Stimulated activated CD4-positive, alpha-beta T cell treated with anti-CD3 and anti-CD28 coated beads, Interleukin-1b, Interleukin-23, amount 100 ng/mL, for 4 hours (primary cell): Measurements from ENCODE around the gene RNF223.
"Not testable (repeated sequence)": the region's sequence is repeated elsewhere in the genome, so short reads cannot be mapped to it uniquely, and the experiment has no call there.

Experiments
- DNase-seq, 2 donors: peaks; one replicate each; pipeline ENCODE4 v3.0.0-alpha.2; 2020; ENCODE audit warnings: low read depth in 2 of 2

The RNF223 gene

DNA sequence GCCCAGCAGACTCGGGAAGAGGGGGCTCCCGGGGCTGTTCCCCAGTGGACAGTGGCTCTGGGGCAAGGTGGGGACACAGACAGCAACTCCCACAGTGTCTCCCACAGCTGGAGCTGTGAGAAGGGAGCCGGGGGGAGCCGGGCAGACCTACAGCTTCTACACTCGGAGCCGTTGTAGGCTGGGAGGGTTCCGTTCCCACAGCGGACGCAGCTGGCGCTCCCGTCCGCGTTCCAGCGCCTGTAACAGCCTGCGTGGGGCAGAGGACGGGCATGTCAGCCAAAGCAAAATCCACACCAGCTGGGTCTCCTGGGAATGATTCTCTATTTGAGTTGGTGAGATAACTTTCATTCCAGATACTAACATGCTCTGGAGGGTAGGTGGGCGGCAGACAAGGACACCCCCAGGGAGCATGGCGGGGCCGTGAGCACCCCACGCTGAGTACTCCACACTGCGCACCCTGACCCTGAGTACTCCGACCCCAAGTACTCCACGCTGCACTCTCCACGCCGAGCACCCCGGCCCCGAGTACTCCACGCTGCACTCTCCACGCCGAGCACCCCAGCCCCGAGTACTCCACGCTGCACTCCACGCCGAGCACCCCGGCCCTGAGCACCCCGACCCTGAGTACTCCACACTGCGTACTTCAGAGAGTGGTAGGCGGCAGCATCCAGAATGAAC is 13.4 kb upstream of the RNF223 start:
- no peak for DNase-seq

DNA sequence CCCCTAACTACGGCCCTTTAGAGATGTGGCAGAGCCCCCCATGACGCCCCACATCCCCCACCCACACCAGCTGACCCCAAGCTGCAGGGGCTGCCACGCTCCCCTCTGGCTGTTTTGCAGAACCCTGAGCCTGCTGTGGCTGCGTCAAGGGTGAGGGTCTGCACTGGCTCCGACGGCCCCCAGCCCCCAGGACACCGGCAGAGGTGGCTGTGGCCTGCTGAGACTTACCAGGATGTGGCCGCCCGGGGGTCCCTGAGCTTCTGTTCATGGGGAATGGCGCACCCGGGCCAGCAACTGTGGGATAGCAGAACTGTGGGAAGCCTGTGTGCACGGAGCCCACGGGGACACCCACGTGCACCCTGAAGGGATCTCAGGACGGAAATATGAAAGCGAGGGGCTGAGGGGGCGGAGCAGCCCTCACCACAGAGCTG is 12.8 kb upstream of the RNF223 start:
- DNase-seq = no peak

DNA sequence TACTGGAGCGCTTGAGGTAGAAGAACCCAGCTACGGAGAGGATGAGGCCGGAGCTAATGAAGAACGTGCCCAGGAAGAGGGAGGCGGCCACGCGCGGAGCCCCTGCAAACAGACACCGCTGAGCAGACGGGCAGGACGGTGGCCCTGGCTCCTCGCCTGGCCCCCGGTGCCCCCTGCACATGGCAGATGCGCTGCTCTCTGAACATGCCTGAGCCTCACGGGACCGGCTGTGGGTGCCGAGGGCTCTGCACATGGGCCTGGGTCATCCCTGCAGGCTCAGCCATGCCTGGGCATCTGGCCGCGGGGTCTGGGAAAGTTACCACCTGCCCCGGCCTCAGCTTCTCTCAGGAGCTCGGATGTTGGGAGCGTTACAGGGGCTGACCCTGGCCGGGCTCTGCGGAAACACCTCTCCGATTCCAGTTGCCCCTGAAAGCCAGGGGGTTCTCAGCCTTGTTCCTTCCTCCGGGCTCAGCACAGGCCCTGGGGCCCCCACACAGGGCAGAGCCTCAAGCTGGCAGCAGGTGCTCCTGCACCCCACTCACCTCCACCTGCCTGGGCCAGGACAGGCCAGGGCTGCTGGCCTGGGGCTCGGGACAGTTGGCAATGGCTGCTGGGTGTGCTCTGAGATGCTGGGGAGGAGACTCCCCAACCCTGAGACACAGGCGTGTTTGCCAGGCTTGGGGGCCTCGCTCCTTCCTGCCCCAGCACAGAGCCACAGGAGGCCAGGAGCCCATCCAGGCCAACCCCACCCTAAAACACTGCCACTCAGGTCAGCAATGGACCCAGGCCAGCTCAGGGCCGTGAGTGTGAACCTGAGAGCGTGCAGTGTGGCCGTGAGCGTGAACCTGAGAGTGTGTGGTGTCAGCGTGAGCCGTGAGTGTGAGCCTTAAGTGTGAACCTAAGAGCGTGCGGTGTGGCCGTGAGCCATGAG is 12.1 kb upstream of the RNF223 start:
- DNase-seq = no peak

DNA sequence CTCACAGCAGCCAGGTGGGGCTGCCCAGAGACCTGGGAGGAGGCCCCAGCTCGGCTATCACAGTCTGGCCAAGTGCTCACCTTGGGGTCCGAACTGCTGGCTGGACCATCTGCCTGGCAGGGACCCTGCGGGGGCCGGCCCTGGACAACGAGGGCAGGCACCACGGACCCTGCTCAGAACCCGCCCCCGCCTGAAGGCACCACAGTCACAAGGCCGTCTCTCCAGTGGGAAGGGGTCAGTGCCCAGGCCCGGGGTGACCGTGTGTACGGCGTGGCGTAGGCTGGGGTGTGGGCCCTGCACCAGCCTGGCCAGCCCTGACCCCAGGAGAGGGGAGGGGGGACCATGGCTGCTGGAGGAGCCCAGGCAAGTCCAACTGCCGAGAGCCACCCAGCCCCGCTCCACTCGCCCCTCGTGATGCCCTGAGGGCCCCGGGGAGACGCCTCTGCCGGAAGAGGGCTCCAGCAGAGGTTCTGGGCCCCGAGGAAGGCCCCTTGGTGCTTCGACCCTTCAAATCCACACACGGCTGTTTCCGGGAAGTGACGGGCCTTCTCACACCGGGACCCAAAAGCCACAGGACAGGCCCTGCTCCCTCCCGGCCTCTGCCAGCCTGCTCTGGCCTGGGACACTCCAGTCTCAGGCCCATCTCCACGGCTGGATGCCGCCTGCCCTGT is 11.2 kb upstream of the RNF223 start:
- no peak for DNase-seq

DNA sequence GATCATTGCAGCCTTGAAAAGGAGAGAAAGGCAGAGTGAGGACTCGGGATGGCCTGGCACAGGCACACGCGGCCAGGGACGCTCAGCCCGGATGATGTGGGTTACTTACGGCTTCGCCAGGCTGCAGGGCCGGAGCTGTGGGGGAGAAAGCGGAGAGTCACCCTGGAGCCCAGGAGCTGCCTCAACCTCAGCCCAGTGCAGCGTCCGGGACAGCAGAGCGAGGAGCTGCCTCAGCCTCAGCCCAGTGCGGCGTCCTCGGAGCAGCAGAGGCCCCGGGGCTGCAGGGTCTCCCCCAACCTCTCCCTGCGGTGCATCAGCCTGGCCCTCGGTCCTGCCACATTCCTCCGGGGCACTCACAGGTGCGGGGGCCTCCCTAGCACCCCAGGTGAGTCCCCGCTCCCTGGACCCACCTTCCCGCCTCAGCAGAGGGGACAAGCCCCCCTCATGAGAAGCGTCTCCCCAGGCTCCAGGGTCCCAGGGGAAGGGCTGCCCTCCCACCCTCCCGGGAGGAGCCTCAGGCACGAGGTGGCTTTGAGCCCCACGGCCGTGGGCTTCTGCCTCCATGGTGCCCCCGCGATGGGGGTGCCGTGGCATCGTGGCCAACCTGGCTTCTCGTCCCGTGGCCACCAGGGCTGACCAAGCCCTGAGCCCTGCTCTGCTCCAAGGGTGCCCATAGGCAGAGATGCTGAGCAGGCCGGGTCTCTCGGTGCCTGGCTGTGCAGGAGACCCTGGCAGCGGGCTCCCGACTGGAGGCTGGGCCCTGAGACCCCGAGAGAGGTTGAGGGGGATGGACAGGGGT is 10.5 kb upstream of the RNF223 start:
- no peak for DNase-seq

DNA sequence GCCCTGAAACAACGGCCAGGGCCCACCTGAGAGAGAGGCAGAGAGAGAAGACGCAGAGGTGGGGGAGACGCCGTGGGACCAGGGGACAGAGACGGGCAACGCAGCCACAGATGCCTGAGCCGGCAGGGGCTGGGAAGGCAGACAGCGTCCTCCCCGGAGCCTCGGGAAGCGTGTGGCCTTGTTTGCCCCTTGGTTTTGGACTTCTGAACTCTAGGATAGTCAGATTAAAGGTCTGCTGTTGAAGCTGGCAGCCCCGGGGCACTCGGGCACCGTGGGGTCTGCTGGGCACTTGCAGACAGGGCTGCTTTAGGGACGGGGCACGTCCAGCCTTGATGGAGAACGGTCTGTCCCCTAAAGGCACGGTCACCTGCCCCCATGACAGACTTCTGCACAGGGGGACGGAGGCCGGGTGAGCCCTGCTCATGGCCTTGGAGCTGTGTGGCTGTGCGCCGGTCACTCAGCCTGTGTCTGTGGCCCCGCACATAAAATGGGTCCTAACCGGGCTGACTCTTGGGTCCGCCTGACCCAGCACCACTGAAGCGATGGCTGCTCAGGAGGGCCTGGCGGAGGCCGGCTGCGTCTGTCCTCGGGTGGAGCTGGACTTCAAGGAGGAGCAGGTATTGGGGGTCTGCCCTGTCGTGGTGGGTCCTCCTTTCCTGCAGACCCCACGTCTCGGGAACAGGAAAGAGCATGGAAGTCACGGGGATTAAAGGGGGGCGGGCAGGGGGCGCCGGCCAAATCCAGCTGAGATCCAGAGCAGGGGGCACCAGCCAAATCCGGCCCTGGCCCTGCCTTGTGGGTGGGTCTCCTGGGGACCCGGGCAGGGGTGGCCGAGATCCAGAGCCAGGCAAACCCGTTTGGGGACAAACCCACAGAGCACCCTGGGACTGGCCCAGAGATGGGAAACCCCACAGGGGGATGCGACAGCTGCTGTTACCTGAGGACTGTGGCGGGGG is 9.6 kb upstream of the RNF223 start:
- no peak for DNase-seq

DNA sequence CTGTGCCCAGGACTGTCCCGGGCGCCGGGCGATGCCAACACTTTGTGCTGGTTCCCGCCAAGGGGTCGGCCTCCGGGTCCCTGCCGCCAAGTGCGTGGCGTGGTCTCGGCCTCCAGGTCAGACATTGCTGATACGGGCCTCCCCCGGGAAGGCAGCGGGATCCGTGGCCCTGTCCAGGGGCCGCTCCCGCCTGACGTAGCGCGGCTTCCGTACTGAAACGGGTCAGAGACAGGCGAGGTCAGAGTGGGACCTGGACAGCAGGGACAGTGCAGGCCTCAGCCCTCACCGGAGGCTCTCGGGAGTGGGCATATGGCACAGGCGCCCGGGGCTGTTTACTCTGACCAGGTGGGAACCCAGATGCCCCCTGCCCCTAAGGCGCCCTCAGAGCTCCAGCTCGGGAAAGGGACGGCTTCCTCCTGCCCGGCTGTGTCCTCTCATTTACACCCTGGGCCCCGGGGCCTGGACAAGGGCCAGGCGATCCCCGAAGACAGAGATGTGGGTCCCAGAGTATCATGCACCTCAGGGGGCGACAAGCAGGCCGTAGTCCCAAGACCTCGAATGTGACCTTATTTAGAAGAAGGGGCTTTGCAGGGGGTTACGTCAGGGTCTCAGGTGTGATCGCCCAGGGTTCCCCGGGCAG is 8.8 kb upstream of the RNF223 start:
- DNase-seq = no peak

DNA sequence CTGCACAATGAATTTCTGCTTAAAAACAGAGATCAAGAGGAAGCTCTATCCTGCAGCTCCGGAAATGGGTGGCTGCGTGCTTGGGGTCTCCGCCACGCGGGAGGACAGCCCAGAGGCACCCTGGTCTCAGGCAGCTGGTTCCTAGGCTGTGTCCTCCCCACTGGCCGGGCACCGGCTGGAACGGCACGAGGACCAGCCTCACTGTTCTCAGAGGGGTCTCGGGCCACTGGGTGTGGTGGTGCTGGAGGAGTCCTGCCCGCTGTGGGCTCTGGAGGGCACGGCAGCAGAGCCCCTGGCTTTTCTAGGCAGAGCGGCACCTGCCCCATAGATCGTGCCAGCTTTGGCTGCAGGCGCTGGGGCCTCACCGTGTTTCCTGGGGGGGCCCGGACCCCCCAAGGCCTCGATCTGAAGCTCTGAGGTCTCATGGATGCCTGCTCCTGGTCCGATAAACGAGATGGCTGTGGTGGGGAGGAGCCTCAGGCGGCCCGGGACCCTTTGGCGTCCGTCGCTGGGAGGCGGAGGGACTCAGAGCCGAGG is 8.2 kb upstream of the RNF223 start:
- DNase-seq = no peak

DNA sequence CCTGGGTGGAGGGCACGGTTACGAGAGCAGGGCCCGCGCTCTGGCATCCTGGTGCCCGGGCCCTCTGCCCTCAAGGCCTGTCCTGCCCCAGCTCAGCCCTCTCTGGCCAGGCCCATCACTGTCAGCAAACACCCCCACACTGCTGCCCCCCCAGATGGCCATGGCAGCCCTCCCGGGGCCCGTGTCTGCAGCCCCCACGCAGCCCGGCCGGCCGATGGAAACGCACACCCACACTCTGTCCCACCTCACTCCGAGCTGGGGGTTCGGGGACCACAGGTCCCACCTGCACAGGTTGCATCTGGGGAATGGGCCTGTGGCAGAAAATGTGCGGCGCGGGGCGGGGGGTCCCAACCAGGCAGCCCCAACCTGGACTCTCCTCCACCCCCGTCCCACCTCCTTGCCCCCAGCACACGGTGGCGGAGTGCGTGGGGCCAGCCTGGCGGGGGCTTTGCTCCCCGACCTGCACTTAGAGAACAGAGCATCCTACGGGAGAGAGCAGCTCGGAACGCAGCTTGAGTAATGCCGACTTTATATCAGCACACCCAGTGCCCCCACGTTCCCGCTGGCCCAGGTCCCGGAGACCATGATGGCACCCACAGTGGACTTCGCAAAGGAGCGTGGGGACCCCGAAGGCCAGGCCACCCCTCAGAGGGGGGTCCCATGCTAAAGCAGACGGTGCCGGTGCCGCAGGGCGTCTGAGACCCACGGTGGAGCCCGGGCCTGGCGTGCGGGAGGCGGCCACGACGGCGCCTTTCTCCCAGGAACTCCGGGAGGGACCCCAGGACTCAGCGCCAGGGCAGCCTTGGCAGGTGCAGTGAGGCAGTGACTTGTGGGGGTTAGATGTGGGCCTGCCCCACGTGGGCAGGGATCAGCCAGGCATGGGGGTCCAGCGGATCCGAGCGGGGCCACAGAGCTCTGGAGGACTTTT is 7.5 kb upstream of the RNF223 start:
- DNase-seq = no peak

DNA sequence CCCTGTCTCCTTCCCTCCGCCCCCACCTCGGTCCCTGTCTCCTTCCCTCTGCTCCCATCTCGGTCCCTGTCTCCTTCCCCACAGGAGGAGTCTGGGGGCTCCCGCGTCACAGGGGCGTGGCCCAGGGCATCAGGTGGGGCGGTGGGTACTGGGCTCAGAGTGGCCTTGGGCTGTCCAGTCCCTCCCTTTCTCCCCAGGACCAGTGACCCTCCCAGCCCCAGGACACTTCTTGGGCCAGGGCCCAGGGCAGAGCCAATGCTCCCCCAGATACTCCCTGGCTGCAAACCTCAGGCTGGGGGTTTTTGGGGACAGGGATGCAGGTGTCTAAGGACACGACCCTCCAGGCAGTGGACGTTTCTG is 6.8 kb upstream of the RNF223 start:
- DNase-seq = no peak

DNA sequence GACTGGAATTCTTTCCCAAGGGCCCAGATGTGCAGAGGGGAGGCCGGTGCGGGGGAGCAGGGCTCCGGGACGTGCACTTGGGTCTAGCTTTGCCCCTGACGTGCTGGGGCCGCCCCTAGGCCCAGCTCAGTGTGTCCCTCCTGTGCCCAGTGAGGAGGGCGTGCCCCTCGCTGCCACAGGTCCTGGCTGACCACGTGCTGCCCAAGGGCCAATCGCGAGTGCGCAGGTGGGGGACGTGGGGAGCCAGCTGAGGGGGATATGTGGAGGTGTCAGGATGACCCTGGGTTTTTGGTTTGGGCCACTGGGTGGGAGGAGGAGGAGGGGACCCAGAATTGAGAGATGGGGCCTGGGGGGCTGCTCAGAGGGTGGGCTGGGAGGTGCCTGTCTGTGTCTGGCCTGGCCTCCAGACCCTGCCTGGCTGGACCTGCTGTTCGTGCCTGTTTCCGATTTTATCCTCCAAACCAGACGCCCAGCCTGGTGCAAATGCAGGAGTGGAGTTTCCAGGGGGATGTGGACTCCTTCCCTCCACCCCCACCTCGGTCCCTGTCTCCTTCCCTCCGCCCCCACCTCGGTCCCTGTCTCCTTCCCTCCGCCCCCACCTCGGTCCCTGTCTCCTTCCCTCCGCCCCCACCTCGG is 6.1 kb upstream of the RNF223 start:
- DNase-seq = no peak

DNA sequence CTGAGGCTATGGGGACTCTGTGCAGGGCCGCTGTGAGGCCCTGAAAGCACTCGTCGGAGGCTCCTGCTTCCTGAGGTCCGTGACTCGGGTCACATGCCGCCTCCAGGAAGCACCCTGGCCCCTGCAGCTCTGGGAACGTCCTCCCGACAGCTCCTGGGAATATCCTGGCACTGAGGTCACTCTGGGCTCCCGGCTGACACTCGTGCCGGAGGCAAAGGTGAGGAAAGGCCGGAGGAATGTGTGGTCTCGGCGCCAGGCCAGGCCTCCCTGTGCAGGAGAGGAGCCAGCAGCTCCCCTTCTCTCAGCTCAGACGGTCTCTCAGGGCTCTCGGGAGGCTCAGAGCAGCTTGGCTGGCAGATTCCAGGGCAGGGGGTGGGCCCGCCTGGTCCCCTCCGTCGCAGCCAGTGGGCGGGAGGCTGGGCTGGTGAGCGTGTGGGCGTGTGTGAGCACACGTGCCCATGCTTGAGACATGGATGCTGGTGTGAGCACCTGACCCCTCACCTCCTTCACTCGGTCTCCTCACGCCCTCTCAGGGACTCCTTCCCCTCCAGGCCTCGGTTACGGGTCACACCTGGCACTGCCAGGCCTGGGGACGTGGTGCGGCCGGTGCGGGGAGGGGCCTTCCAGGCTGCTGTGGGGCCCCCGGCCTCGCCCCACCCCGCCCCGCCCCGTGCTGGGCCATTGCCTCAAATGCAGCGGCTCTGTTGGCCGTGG is 5.5 kb upstream of the RNF223 start:
- DNase-seq = no peak

DNA sequence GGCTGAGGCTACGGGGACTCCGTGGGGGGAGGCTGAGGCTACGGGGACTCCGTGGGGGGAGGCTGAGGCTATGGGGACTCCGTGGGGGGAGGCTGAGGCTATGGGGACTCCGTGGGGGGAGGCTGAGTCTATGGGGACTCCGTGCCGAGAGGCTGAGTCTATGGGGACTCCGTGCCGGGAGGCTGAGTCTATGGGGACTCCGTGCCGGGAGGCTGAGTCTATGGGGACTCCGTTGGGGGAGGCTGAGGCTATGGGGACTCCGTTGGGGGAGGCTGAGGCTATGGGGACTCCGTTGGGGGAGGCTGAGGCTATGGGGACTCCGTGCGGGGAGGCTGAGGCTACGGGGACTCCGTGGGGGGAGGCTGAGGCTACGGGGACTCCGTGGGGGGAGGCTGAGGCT is 3.3 kb upstream of the RNF223 start:
- DNase-seq = not testable (repeated sequence)

DNA sequence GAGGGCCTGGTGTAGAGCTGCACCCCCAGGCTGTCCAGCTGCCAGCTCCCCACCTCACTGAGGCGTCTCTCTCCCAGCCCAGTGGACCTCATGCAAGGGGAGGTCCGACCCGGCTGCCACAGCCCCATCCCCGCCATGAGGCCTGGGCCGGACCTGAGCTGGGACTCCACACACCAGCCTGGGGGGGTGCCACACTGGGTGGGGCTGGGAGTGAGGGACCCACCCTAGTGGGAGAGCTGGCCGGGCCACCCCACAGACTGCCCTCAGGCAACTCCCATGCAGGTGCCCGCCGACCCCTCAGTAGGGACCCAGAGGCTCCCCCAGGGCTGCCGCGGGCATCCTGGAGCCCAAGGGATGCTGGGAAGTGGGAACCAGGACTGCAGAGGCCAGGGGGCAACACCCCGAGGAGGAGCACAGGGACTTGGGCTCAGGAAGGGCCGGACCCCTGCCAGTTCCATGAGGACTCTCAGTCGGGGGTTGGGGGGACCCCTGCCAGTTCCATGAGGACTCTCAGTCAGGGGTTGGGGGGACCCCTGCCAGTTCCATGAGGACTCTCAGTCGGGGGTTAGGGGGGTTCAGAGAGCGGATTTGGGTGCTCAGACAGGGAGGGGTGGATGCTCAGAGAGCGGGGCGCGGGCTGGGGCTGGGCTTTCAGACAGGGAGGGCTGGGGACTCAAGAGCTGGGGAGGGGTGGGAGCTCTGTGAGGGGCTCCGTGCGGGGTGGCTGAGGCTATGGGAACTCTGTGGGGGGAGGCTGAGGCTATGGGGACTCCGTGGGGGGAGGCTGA is 1.2 kb upstream of the RNF223 start:
- no peak for DNase-seq

DNA sequence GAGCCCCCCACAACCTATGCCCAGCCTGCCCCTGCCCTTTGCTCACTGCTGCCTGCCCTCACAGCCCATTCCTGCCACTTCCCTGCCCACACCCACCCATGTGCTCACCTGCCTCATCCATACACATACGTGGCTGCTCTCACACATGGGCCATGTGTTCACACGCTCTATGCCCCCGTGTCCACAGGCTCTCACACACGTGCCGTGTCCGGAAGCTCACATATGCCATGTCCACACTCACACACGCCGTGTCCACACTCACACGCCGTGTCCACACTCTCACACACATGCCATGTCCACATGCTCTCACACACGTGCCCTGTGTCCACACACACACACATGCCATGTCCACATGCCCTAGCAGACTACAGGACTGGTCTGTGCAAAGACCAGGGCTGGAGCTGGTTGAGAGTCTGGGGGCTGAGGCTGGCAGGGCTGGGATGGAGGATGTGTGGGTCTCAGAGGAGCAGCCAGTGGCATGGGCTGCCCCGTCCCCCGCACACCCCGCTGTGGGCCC is 583 bp upstream of the RNF223 start:
- no peak for DNase-seq

DNA sequence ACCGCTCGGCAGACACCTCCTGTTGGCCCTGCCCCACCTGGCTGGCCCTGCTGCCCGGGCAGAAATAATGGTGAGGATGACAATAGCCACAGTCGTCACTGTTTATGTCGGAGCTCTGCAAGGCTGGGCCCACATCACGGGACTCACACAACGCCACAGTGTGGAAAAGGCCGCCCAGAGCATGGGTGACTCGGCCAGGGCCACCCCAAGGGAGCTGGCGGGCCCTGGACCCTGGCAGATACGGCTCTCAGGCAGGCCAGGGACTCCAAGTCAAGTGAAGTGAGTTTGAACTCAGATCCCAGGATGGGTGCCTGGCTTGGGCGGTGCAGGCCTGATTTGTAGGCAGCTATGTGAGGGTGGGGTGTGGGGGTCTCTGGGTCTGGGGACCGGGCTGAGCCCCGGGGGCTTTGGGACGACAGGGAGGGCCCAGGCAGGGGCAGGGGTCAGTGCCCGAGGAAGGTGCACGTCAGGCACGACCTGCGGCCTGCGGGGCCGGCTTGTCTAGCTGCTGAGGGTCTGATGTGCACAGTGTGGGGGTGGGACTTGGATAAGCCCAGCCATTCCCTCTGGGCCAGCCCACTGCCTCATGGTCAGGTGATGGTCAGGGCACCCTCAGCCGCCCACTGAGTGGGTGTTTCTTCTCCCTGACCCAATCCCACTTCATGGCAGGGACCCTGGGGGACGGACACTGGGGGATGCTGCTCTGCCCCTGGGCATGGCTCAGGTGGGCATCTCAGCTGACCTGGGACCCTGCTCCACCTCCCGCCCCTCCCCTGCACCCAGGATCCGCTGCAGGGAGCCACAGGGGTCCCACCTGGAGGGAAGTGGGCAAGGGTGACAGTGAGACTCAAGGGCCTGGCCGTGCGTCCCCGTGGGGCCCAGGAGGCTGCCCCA is 1.0 kb downstream of the RNF223 start:
- DNase-seq = no peak
